Measurements from ENCODE around the gene PTPRN2.

DNA sequence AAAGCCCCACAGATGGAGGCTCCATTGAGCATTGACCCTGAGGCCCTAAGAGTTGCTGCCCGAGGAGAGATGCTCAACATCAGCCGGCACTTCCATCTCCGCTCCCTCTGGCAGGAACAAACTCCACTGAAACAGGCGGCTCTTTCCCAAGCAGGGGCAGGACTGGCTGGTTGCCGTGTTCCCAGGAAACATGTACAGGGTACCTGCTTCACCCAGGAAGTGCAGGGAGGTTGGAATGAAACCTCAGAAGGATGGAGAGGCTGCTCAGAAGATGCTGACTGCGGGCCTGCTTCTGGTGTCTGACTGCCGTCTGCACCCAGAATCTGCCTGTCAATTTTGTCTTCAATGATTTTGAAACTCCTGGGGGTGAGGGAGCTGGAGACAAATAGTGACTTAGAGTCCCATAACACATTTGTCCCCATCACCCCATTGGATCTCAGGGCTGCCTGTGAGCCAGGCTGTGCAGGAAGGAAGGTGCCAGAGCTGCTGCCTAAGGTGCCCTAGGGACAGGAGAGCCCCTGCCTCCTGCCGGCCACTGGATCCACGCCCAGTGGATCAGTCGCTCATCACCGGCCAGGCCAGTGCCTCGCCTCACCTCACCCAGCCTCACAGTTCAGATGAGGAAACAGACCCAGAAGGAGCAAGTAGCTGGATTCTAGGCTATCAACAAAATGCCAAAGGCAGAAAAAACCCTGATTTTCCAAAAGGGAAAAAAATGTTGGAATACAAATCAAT lies 237.3 kb downstream of the PTPRN2 start:
- TF ChIP-seq, protein P1, sequence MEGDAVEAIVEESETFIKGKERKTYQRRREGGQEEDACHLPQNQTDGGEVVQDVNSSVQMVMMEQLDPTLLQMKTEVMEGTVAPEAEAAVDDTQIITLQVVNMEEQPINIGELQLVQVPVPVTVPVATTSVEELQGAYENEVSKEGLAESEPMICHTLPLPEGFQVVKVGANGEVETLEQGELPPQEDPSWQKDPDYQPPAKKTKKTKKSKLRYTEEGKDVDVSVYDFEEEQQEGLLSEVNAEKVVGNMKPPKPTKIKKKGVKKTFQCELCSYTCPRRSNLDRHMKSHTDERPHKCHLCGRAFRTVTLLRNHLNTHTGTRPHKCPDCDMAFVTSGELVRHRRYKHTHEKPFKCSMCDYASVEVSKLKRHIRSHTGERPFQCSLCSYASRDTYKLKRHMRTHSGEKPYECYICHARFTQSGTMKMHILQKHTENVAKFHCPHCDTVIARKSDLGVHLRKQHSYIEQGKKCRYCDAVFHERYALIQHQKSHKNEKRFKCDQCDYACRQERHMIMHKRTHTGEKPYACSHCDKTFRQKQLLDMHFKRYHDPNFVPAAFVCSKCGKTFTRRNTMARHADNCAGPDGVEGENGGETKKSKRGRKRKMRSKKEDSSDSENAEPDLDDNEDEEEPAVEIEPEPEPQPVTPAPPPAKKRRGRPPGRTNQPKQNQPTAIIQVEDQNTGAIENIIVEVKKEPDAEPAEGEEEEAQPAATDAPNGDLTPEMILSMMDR (IDR thresholded peaks at IDR 0.05) = no peak
- no peak for TF ChIP-seq POLR2A (IDR thresholded peaks at IDR 0.05)
